Uterus (tissue), 4 donors: Measurements from ENCODE around the gene DNAH10. TPM values are rescaled to one million over a fixed set of nuclear protein-coding genes. Genes with fewer than 3 reads are reported as not detected.
A peak's percentile ranks its signal among the peaks of the same experiment; 100 is the strongest.

ENCODE experiments used
- DNase-seq, 2 donors: peaks; one replicate each; pipeline ENCODE4 v3.0.0-alpha.2; 2019 to 2020
- H3K27ac ChIP-seq, 2 donors: fragments of 200-600 bp; sonication (generic); 1 replicate in 1 of 2; 2 replicates in 1 of 2; pipeline ENCODE4 v1.5.1; 2016 to 2018
- H3K27me3 ChIP-seq, 2 donors: fragments of 200-600 bp; sonication (generic); one replicate each; pipeline ENCODE4 v1.5.1; 2018 to 2019; ENCODE audit warnings: control low read depth in 1 of 2
- H3K36me3 ChIP-seq, 2 donors: fragments of 200-600 bp; sonication (generic); one replicate each; pipeline ENCODE4 v1.5.1; 2019; ENCODE audit warnings: control low read depth in 1 of 2
- H3K4me1 ChIP-seq, 2 donors: fragments of 200-600 bp; sonication (generic); one replicate each; pipeline ENCODE4 v1.5.1; 2018 to 2019; ENCODE audit warnings: control low read depth in 1 of 2
- H3K4me3 ChIP-seq, 2 donors: fragments of 200-600 bp; sonication (generic); 1 replicate in 1 of 2; 2 replicates in 1 of 2; pipeline ENCODE4 v1.5.1; 2018 to 2019; ENCODE audit warnings: mild to moderate bottlenecking in 1 of 2
- H3K9me3 ChIP-seq, 2 donors: fragments of 200-600 bp; sonication (generic); one replicate each; pipeline ENCODE4 v1.5.1; 2019; ENCODE audit warnings: control low read depth in 1 of 2
- POLR2A ChIP-seq, 2 donors: fragments of 450-650 bp; IDR thresholded peaks; one replicate each; pipeline ENCODE4 v1.6.1; 2016; ENCODE audit warnings: antibody characterized with exemption in 2 of 2, mild to moderate bottlenecking in 1 of 2, moderate library complexity in 1 of 2
- intact Hi-C: fragments of 100-400 bp; cut with DNase I; formaldehyde crosslinking; loops from one replicate; pipeline ENCODE4 v1.15.1; 2023; ENCODE audit warnings: low total_unique reads
- total RNA-seq, 4 donors: library from RNA; depleted of rRNA in 3 of 4; stranded (reverse); fragments of >200 nt in 3 of 4; gene quantifications; one replicate each; pipeline versions ENCODE4 v1.1.0 to v1.2.4, GENCODE V29; 2014 to 2023
- TF ChIP-seq, protein P1 (sequence below), 4 experiments: fragments of 200-600 bp in 2 of 4; fragments of 450-650 bp in 2 of 4; sonication (generic) in 2 of 4; IDR thresholded peaks; one replicate each; pipeline ENCODE4 v1.5.1; 2016 to 2019; ENCODE audit warnings: antibody characterized with exemption in 4 of 4, mild to moderate bottlenecking in 2 of 4, moderate library complexity in 1 of 4
- donor health status: DM: yes; HTN: yes; CAD: no.

Gene DNAH10
- total RNA-seq, 4 donors from 2014 or later: under 0.01 to 3.9 (median 1.1) TPM

DNA sequence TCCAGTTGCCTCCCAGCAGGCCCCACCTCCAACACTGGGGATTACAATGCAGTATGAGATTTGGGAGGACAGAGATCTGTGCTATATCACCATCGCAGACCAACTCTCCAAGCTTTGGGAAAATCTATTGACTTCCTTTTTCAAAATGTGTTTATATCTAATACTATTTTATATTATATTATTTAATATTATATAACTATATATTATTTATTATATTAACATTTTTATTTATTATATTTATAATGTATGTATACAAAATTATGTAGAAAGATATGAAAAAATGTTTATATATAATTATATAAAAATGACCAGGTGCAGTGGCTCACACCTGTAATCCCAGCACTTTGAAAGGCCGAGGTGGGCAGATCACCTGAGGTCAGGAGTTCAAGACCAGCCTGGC lies 36.4 kb downstream of the DNAH10 start:
- intact Hi-C loops: no loop called here
- TF ChIP-seq POLR2A (IDR thresholded peaks at IDR 0.05): no peak
- no peak for DNase-seq
- Histone ChIP-seq H3K4me1 (no peaks in the 10 kb centered on the region), H3K4me3 (no peak overlapping the region), H3K27me3 (no peaks in the 10 kb centered on the region), H3K9me3 (no peaks in the 10 kb centered on the region), H3K27ac (no peak overlapping the region), H3K36me3 (no peaks in the 10 kb centered on the region)

DNA sequence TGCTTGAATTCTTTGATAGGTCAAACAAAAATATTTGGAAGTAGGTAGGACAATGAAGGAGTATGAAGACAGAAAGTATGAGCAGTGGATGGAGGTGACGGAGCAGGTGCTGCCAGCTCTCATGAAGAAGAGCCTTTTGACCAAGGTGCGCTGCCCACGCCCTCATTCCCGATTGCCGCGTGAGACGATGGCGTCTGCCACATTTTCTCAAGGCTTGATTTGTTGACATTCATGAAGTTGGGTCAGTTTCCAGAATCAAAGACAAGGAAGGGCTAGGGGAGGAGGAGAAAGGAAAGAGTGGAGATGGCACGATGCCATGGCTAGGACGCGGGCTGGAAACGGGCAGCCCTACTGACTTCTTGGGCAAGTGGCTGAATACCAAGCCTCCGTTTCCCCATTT lies 37.1 kb downstream of the DNAH10 start:
- H3K27me3 ChIP-seq: no peaks in the 10 kb centered on the region
- DNase-seq: no peak
- no peak overlapping the region for H3K27ac ChIP-seq
- TF ChIP-seq POLR2A (IDR thresholded peaks at IDR 0.05): no peak
- TF ChIP-seq, protein P1, sequence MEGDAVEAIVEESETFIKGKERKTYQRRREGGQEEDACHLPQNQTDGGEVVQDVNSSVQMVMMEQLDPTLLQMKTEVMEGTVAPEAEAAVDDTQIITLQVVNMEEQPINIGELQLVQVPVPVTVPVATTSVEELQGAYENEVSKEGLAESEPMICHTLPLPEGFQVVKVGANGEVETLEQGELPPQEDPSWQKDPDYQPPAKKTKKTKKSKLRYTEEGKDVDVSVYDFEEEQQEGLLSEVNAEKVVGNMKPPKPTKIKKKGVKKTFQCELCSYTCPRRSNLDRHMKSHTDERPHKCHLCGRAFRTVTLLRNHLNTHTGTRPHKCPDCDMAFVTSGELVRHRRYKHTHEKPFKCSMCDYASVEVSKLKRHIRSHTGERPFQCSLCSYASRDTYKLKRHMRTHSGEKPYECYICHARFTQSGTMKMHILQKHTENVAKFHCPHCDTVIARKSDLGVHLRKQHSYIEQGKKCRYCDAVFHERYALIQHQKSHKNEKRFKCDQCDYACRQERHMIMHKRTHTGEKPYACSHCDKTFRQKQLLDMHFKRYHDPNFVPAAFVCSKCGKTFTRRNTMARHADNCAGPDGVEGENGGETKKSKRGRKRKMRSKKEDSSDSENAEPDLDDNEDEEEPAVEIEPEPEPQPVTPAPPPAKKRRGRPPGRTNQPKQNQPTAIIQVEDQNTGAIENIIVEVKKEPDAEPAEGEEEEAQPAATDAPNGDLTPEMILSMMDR (IDR thresholded peaks at IDR 0.05): no peak
- no peaks in the 10 kb centered on the region for H3K36me3 ChIP-seq
- no peaks in the 10 kb centered on the region for H3K4me1 ChIP-seq
- intact Hi-C loops: no loop called here
- no peak overlapping the region for H3K4me3 ChIP-seq
- no peaks in the 10 kb centered on the region for H3K9me3 ChIP-seq

DNA sequence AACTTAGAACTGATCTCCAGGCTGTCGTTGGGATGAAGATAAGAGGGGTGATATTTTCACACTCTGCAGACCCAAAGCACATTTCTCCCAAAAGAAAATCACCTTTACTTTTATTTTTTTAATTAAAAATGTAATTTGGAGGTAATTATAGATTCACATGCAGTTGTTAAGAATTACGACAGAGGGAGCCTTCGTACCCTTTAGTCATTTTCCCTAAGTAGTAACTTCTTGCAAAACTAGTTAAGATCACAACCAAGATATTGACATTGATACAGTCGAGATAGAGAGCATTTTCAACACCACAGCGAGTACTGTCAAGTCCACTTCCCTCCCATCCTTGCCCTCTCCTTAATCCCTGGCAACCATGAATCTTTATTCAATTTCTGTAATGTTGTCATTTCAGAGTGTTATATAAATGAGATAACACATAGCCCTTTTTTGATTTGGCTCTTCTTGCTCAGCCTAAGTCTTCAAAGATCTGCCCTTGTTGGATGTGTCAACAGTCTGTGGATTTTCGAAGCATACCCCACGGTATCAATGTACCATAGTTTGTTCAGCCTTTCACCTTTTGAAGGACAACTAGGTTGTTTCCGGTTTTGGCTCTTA lies 39.6 kb downstream of the DNAH10 start:
- no peaks in the 10 kb centered on the region for H3K4me1 ChIP-seq
- no peak overlapping the region for H3K4me3 ChIP-seq
- TF ChIP-seq POLR2A (IDR thresholded peaks at IDR 0.05): no peak
- TF ChIP-seq, protein P1 (IDR thresholded peaks at IDR 0.05): peak in 2 of 4 experiments; percentile 15 to 18
- H3K27me3 ChIP-seq: no peaks in the 10 kb centered on the region
- intact Hi-C loops: no loop called here
- no peaks in the 10 kb centered on the region for H3K9me3 ChIP-seq
- no peak for DNase-seq
- no peak overlapping the region for H3K27ac ChIP-seq
- no peaks in the 10 kb centered on the region for H3K36me3 ChIP-seq

DNA sequence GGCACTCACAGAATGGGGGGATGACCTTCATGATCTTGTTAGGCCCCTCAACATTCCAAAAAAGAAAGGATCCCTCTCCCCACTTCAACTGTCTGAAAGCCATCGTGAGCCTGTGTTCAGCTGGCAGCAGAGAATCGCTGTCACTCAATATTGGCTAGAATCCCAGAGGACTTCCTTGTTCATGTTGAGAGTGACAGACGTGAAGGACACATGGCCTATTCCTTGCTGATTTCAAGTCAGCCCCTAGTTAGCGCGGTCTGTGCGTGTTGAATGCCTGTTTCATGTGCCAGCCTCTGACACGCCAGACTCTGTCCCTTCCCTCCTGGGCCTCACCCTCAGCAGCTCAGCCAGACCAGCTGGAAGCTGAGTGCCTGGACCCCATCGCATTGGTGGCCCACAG lies 43.1 kb downstream of the DNAH10 start:
- H3K4me1 ChIP-seq: no peaks in the 10 kb centered on the region
- no peak overlapping the region for H3K4me3 ChIP-seq
- no peak for DNase-seq
- H3K27ac ChIP-seq: no peak overlapping the region
- H3K36me3 ChIP-seq: no peaks in the 10 kb centered on the region
- intact Hi-C loops: no loop called here
- H3K9me3 ChIP-seq: no peaks in the 10 kb centered on the region
- TF ChIP-seq, protein P1 (IDR thresholded peaks at IDR 0.05): no peak
- no peak for TF ChIP-seq POLR2A (IDR thresholded peaks at IDR 0.05)
- no peaks in the 10 kb centered on the region for H3K27me3 ChIP-seq

DNA sequence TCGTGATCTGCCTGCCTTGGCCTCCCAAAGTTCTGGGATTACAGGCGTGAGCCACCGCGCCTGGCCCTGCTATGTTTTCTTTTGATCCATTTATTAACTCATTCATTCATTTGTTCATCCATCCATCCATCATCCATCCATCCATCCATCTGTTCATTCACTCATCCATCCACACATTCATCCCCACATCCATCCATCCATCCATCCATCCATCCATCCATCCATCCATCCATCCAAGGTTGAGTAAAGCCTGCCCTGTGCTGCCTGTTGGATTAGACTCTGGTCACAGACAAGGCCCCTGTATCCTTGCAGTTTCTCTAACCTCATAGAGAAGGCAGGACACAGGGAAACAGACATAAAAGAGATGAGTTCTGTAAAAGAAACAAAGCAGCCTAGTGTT lies 44.9 kb downstream of the DNAH10 start:
- intact Hi-C loops: no loop called here
- Histone ChIP-seq H3K4me3 (no peak overlapping the region), H3K9me3 (no peaks in the 10 kb centered on the region), H3K27me3 (no peaks in the 10 kb centered on the region), H3K27ac (no peak overlapping the region), H3K4me1 (no peaks in the 10 kb centered on the region), H3K36me3 (no peaks in the 10 kb centered on the region)
- TF ChIP-seq, protein P1 (IDR thresholded peaks at IDR 0.05): no peak
- TF ChIP-seq POLR2A (IDR thresholded peaks at IDR 0.05): no peak
- DNase-seq: no peak

DNA sequence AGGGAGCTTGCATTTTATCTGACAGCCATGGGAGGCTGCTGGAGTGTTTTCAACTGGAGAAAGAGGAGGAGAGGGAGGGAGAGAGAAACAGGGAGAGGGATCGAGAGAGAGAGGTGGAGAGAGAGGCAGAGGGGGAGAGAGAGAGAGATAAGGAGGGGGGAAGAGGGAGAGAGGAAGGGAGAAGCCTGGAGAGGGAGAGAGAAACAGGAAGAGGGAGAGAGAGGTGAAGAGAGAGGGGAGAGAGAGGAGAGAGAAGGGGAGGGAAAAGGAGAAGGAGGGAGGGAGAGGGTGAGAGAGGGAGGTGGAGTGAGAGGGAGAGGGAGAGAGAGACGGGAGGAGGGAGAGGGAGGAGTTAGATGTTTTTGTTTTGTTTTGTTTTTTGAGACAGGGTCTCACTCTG lies 45.6 kb downstream of the DNAH10 start:
- H3K27ac ChIP-seq: no peak overlapping the region
- H3K4me1 ChIP-seq: no peaks in the 10 kb centered on the region
- H3K36me3 ChIP-seq: no peaks in the 10 kb centered on the region
- H3K4me3 ChIP-seq: no peak overlapping the region
- DNase-seq: no peak
- no peak for TF ChIP-seq POLR2A (IDR thresholded peaks at IDR 0.05)
- TF ChIP-seq, protein P1 (IDR thresholded peaks at IDR 0.05): no peak
- intact Hi-C loops: no loop called here
- H3K9me3 ChIP-seq: no peaks in the 10 kb centered on the region
- H3K27me3 ChIP-seq: no peaks in the 10 kb centered on the region
